Keratinocyte (primary cell): ENCODE data around the gene MON2. TPM values are rescaled to one million over a fixed set of nuclear protein-coding genes. Genes with fewer than 3 reads are reported as not detected.
A peak's percentile ranks its signal among the peaks of the same experiment; 100 is the strongest.

Experiments used
- DNase-seq: peaks from one replicate; pipeline ENCODE4 v3.0.0-alpha.2; 2011; ENCODE audit warnings: low read depth, missing footprints, low spot score
- FAIRE-seq: peaks from 2 replicates; lab custom pipeline; 2011; peaks lifted over from hg19 to GRCh38; lab: Jason Lieb, UNC
- H2AFZ ChIP-seq: 2 replicates; pipeline ENCODE4 v1.6.0; 2012; ENCODE audit warnings: low read length, control low read depth, inconsistent platforms; ENCODE audit not compliant: control insufficient read depth
- H3K27ac ChIP-seq: 2 replicates; pipeline ENCODE4 v1.5.1; 2011; ENCODE audit warnings: low read length; ENCODE audit not compliant: control insufficient read depth, insufficient read depth
- H3K27me3 ChIP-seq: 3 replicates; pipeline ENCODE4 v1.6.0; 2011; ENCODE audit warnings: low read length; ENCODE audit not compliant: control insufficient read depth, insufficient read depth; ENCODE audit errors: extremely low read depth
- H3K36me3 ChIP-seq, 2 experiments: 2 replicates in 1 of 2; 3 replicates in 1 of 2; pipeline ENCODE4 v1.5.1; 2011; ENCODE audit warnings: low read length in 2 of 2, mild to moderate bottlenecking in 1 of 2; ENCODE audit not compliant: control insufficient read depth in 2 of 2, insufficient read depth in 2 of 2; ENCODE audit errors: extremely low read depth in 1 of 2
- H3K4me1 ChIP-seq: 3 replicates; pipeline ENCODE4 v1.5.1; 2011; ENCODE audit warnings: low read length; ENCODE audit not compliant: control insufficient read depth, insufficient read depth; ENCODE audit errors: extremely low read depth
- H3K4me2 ChIP-seq: 3 replicates; pipeline ENCODE4 v1.6.0; 2011; ENCODE audit warnings: low read depth, low read length; ENCODE audit not compliant: control insufficient read depth, insufficient read depth; ENCODE audit errors: extremely low read depth
- H3K4me3 ChIP-seq, 3 experiments: fragments of 200-600 bp in 1 of 3; sonication (generic) in 1 of 3; 2 replicates in 2 of 3; 3 replicates in 1 of 3; pipeline ENCODE4 v1.5.1; 2011 to 2016; ENCODE audit warnings: low read length in 3 of 3, mild to moderate bottlenecking in 3 of 3, control low read depth in 2 of 3, inconsistent platforms in 1 of 3, low read depth in 1 of 3, mixed read lengths in 1 of 3, mixed run types in 1 of 3, moderate library complexity in 1 of 3; ENCODE audit not compliant: control insufficient read depth in 2 of 3, insufficient read depth in 2 of 3; ENCODE audit errors: extremely low read depth in 1 of 3
- H3K79me2 ChIP-seq: 2 replicates; pipeline ENCODE4 v1.6.0; 2012; ENCODE audit warnings: low read length; ENCODE audit not compliant: control insufficient read depth, insufficient read depth
- H3K9ac ChIP-seq: 3 replicates; pipeline ENCODE4 v1.6.0; 2011; ENCODE audit warnings: low read length; ENCODE audit not compliant: control insufficient read depth, insufficient read depth; ENCODE audit errors: extremely low read depth
- H3K9me1 ChIP-seq: 3 replicates; pipeline ENCODE4 v1.6.0; 2011; ENCODE audit warnings: low read length; ENCODE audit not compliant: control insufficient read depth, insufficient read depth; ENCODE audit errors: extremely low read depth
- H3K9me3 ChIP-seq: 2 replicates; pipeline ENCODE4 v1.5.1; 2012; ENCODE audit warnings: low read depth, low read length; ENCODE audit not compliant: control insufficient read depth
- H4K20me1 ChIP-seq: 3 replicates; pipeline ENCODE4 v1.6.0; 2011; ENCODE audit warnings: low read length; ENCODE audit not compliant: control insufficient read depth, insufficient read depth; ENCODE audit errors: extremely low read depth
- CTCF ChIP-seq, 3 experiments: IDR thresholded peaks in 1 of 3; conservative IDR thresholded peaks in 1 of 3; optimal IDR thresholded peaks in 1 of 3; 2 replicates in 2 of 3; 3 replicates in 1 of 3; pipeline versions ENCODE3 to v1.5.1; 2011; ENCODE audit warnings: low read length in 3 of 3, mild to moderate bottlenecking in 3 of 3, moderate library complexity in 2 of 3, control low read depth in 1 of 3, inconsistent platforms in 1 of 3; ENCODE audit not compliant: insufficient read depth in 2 of 3; ENCODE audit errors: extremely low read depth in 1 of 3
- EZH2 ChIP-seq: IDR thresholded peaks from one replicate; pipeline ENCODE4 v1.6.1; 2012; ENCODE audit warnings: inconsistent platforms, mild to moderate bottlenecking, low read length, moderate library complexity
- dilution Hi-C: fragments of 300-500 bp; cut with MboI; formaldehyde crosslinking; loops from one replicate; pipeline ENCODE4 v1.7.0; 2020; ENCODE audit warnings: low sequenced_read_pairs; ENCODE audit not compliant: extremely low pct_ligation_motif_present
- polyA plus RNA-seq, 5 experiments: library from polyadenylated mRNA; depleted of rRNA in 3 of 5; stranded (reverse) in 3 of 5; stranded (forward) in 1 of 5; unstranded in 1 of 5; fragments of >200 nt; gene quantifications; 1 replicate in 1 of 5; 2 replicates in 3 of 5; 3 replicates in 1 of 5; pipeline versions ENCODE4 v1.2.1 to v1.2.3, GENCODE V29; 2011 to 2012; ENCODE audit warnings: missing spikeins in 2 of 5, low read depth in 1 of 5, low replicate concordance in 1 of 5

Gene MON2
- polyA plus RNA-seq, 1 donor (not counting 4 experiments of a cell fraction or from before 2014, with no cell fraction given), result 18.5 TPM

DNA sequence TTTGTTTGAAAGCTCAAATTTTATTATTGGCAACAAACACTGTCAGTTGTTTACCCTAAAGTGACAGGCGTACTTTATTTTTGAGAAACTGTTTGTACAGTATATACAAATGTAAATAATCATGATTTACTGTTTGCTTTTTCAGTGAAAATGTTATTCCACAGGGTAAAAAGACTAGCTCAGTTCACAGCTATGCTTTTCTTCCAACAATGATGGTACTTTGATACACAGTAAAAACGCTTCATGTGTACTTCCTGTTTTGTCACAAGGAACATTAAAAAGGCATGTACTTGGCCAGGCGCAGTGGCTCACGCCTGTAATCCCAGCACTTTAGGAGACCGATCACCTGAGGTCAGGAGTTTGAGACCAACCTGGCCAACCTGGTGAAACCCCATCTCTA, 53.7 kb downstream of the MON2 start:
- Histone ChIP-seq H3K9me1 (no peaks in the 10 kb centered on the region), H3K36me3 (no peaks in the 10 kb centered on the region), H3K27ac (no peak overlapping the region), H2AFZ (no peak overlapping the region), H3K9me3 (no peaks in the 10 kb centered on the region), H3K27me3 (no peaks in the 10 kb centered on the region), H3K9ac (no peak overlapping the region), H3K79me2 (no peaks in the 10 kb centered on the region), H3K4me1 (no peaks in the 10 kb centered on the region), H4K20me1 (no peaks in the 10 kb centered on the region), H3K4me3 (no peak overlapping the region), H3K4me2 (no peak overlapping the region)
- FAIRE-seq (peak; percentile 26), DNase-seq (no peak)
- dilution Hi-C loops, result no loop called here
- TF ChIP-seq EZH2 (no peak), CTCF (optimal IDR thresholded peaks at IDR 0.05 in 1 of 3, IDR thresholded peaks at IDR 0.05 in 1 of 3, conservative IDR thresholded peaks at IDR 0.05 in 1 of 3; ENCODE audit: extremely low read depth in 1 of 3, insufficient read depth in 2 of 3, low read length in 3 of 3) (no peak)

GRCh38 chr12:62522984-62523383, 56.4 kb downstream of the MON2 start:
- no peak for TF ChIP-seq EZH2
- no peak for FAIRE-seq
- no peak overlapping the region for H3K27ac ChIP-seq
- dilution Hi-C loops, result no loop called here
- H3K9me1 ChIP-seq, result no peaks in the 10 kb centered on the region
- no peak overlapping the region for H3K4me3 ChIP-seq
- H3K79me2 ChIP-seq, result no peaks in the 10 kb centered on the region
- H3K27me3 ChIP-seq, result no peaks in the 10 kb centered on the region
- H4K20me1 ChIP-seq, result no peaks in the 10 kb centered on the region
- H3K4me2 ChIP-seq, result no peak overlapping the region
- H3K4me1 ChIP-seq, result no peaks in the 10 kb centered on the region
- no peaks in the 10 kb centered on the region for H3K9me3 ChIP-seq
- H3K36me3 ChIP-seq, result no peaks in the 10 kb centered on the region
- H3K9ac ChIP-seq, result no peak overlapping the region
- no peak for DNase-seq
- no peak overlapping the region for H2AFZ ChIP-seq

DNA sequence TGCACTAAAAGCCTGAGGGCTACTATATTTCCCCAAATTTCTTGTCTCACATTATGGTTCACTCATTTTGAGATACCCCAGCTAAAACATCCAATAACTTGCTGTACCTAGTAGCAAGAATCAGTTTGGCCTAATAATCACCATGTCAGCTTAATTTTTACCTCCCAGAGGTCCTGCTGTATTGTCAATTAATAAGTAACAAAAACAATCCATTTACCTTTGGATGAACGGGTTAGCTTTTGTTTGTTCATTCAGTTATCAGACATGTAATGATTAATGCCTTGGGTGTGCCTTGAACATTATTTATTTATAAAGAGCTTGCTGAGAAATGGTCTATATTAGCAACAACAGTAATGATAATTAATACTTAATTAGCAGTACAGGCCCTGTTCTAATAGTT, 57.0 kb downstream of the MON2 start:
- no peak for FAIRE-seq
- H3K9ac ChIP-seq, result no peak overlapping the region
- H3K79me2 ChIP-seq, result no peaks in the 10 kb centered on the region
- no peak overlapping the region for H3K27ac ChIP-seq
- H3K4me2 ChIP-seq, result no peak overlapping the region
- dilution Hi-C loops, result no loop called here
- H3K9me1 ChIP-seq, result no peaks in the 10 kb centered on the region
- H3K4me1 ChIP-seq, result no peaks in the 10 kb centered on the region
- no peaks in the 10 kb centered on the region for H3K9me3 ChIP-seq
- H2AFZ ChIP-seq, result no peak overlapping the region
- no peak for TF ChIP-seq EZH2
- DNase-seq, result no peak
- no peaks in the 10 kb centered on the region for H4K20me1 ChIP-seq
- H3K27me3 ChIP-seq, result no peaks in the 10 kb centered on the region
- no peaks in the 10 kb centered on the region for H3K36me3 ChIP-seq
- no peak overlapping the region for H3K4me3 ChIP-seq
